A673 (cell line): ENCODE results near the gene ALOXE3.

Experiments used
- CTCF ChIP-seq: fragments of 300-800, 200-600 bp; sonication (generic); conservative IDR thresholded peaks from 2 replicates; pipeline ENCODE4 v1.5.1; 2017; ENCODE audit warnings: low read depth, mild to moderate bottlenecking, antibody characterized with exemption, low read length, moderate library complexity, mixed read lengths
- EZH2 ChIP-seq: fragments of 200-600 bp; sonication (generic); IDR thresholded peaks from 2 replicates; pipeline ENCODE4 v1.6.1; 2017; ENCODE audit warnings: borderline replicate concordance, low read depth, mild to moderate bottlenecking, mixed read lengths, antibody characterized with exemption, low read length; ENCODE audit not compliant: poor library complexity, severe bottlenecking

- no peak for TF ChIP-seq CTCF
- TF ChIP-seq EZH2, result no peak
Measured at GRCh38 chr17:8089728-8090127, 28.6 kb downstream of the ALOXE3 start.
